Measurements from ENCODE around the gene DGCR8.

DGCR8 gene

GRCh38 chr22:20111689-20112622 is 31.9 kb downstream of the DGCR8 start:
- peaks cover 12 to 13% of the 10 kb centered on the region in 2 donors for H3K4me1 ChIP-seq (ENCODE audit: control insufficient read depth in 1 of 2, insufficient read depth in 2 of 2, low read length in 2 of 2)
- no peaks in the 10 kb centered on the region for H3K27me3 ChIP-seq (ENCODE audit: control insufficient read depth in 1 of 2, insufficient read depth in 2 of 2, low read length in 2 of 2)
- H3K4me3 ChIP-seq (ENCODE audit: low read depth in 1 of 2, low read length in 2 of 2) = no peak overlapping the region
- H3K9me3 ChIP-seq (ENCODE audit: control insufficient read depth in 1 of 2, low read length in 2 of 2) = no peaks in the 10 kb centered on the region
- H3K27ac ChIP-seq (ENCODE audit: low read depth, low read length) = no peak overlapping the region
- H3K9ac ChIP-seq (ENCODE audit: low read depth in 1 of 2, low read length in 2 of 2) = no peak overlapping the region
- H3K36me3 ChIP-seq (ENCODE audit: control insufficient read depth in 1 of 2, insufficient read depth in 2 of 2, low read length in 2 of 2) = peaks cover 29 to 84% of the 10 kb centered on the region in 2 donors

GRCh38 chr22:20112623-20113511 is 32.8 kb downstream of the DGCR8 start:
- H3K9me3 ChIP-seq (ENCODE audit: control insufficient read depth in 1 of 2, low read length in 2 of 2) = no peaks in the 10 kb centered on the region
- no peak overlapping the region for H3K9ac ChIP-seq (ENCODE audit: low read depth in 1 of 2, low read length in 2 of 2)
- no peaks in the 10 kb centered on the region for H3K27me3 ChIP-seq (ENCODE audit: control insufficient read depth in 1 of 2, insufficient read depth in 2 of 2, low read length in 2 of 2)
- no peak overlapping the region for H3K27ac ChIP-seq (ENCODE audit: low read depth, low read length)
- H3K4me1 ChIP-seq (ENCODE audit: control insufficient read depth in 1 of 2, insufficient read depth in 2 of 2, low read length in 2 of 2) = peaks cover 12 to 13% of the 10 kb centered on the region in 2 donors
- peaks cover 20 to 75% of the 10 kb centered on the region in 2 donors for H3K36me3 ChIP-seq (ENCODE audit: control insufficient read depth in 1 of 2, insufficient read depth in 2 of 2, low read length in 2 of 2)
- H3K4me3 ChIP-seq (ENCODE audit: low read depth in 1 of 2, low read length in 2 of 2) = no peak overlapping the region

- H3K9me3 ChIP-seq (ENCODE audit: control insufficient read depth in 1 of 2, low read length in 2 of 2) = no peaks in the 10 kb centered on the region
- no peak overlapping the region for H3K27ac ChIP-seq (ENCODE audit: low read depth, low read length)
- peaks cover 14 to 66% of the 10 kb centered on the region in 2 donors for H3K36me3 ChIP-seq (ENCODE audit: control insufficient read depth in 1 of 2, insufficient read depth in 2 of 2, low read length in 2 of 2)
- no peaks in the 10 kb centered on the region for H3K27me3 ChIP-seq (ENCODE audit: control insufficient read depth in 1 of 2, insufficient read depth in 2 of 2, low read length in 2 of 2)
- no peak overlapping the region for H3K9ac ChIP-seq (ENCODE audit: low read depth in 1 of 2, low read length in 2 of 2)
- H3K4me1 ChIP-seq (ENCODE audit: control insufficient read depth in 1 of 2, insufficient read depth in 2 of 2, low read length in 2 of 2) = peaks cover 16 to 22% of the 10 kb centered on the region in 2 donors
- H3K4me3 ChIP-seq (ENCODE audit: low read depth in 1 of 2, low read length in 2 of 2) = no peak overlapping the region
These were observed 33.7 kb downstream of the DGCR8 start for GRCh38 chr22:20113551-20114310.

GRCh38 chr22:20114506-20115475 is 34.8 kb downstream of the DGCR8 start:
- no peaks in the 10 kb centered on the region for H3K27me3 ChIP-seq (ENCODE audit: control insufficient read depth in 1 of 2, insufficient read depth in 2 of 2, low read length in 2 of 2)
- no peaks in the 10 kb centered on the region for H3K9me3 ChIP-seq (ENCODE audit: control insufficient read depth in 1 of 2, low read length in 2 of 2)
- H3K27ac ChIP-seq (ENCODE audit: low read depth, low read length) = no peak overlapping the region
- H3K9ac ChIP-seq (ENCODE audit: low read depth in 1 of 2, low read length in 2 of 2) = no peak overlapping the region
- no peak overlapping the region for H3K4me3 ChIP-seq (ENCODE audit: low read depth in 1 of 2, low read length in 2 of 2)
- H3K4me1 ChIP-seq (ENCODE audit: control insufficient read depth in 1 of 2, insufficient read depth in 2 of 2, low read length in 2 of 2) = peaks cover 21 to 28% of the 10 kb centered on the region in 2 donors
- H3K36me3 ChIP-seq (ENCODE audit: control insufficient read depth in 1 of 2, insufficient read depth in 2 of 2, low read length in 2 of 2) = peaks cover 11 to 63% of the 10 kb centered on the region in 2 donors

- peak within 1 kb of the TSS; percentile 75 for H3K27ac ChIP-seq (ENCODE audit: low read depth, low read length)
- no peaks in the 10 kb centered on the region for H3K27me3 ChIP-seq (ENCODE audit: control insufficient read depth in 1 of 2, insufficient read depth in 2 of 2, low read length in 2 of 2)
- peak within 1 kb of the TSS; percentile 77 to 85 for H3K9ac ChIP-seq (ENCODE audit: low read depth in 1 of 2, low read length in 2 of 2)
- H3K4me1 ChIP-seq (ENCODE audit: control insufficient read depth in 1 of 2, insufficient read depth in 2 of 2, low read length in 2 of 2) = peaks cover 21 to 28% of the 10 kb centered on the region in 2 donors
- no peaks in the 10 kb centered on the region for H3K9me3 ChIP-seq (ENCODE audit: control insufficient read depth in 1 of 2, low read length in 2 of 2)
- peaks cover 15 to 63% of the 10 kb centered on the region in 2 donors for H3K36me3 ChIP-seq (ENCODE audit: control insufficient read depth in 1 of 2, insufficient read depth in 2 of 2, low read length in 2 of 2)
- H3K4me3 ChIP-seq (ENCODE audit: low read depth in 1 of 2, low read length in 2 of 2) = peak within 1 kb of the TSS; percentile 88 to 89
These were observed 35.8 kb downstream of the DGCR8 start, which contains the start of gene RANBP1 for GRCh38 chr22:20115691-20116375. RANBP1 (plus strand) TSS chr22:20116104; CDS start chr22:20116185, 81 bp downstream.

GRCh38 chr22:20116376-20116950 is 36.4 kb downstream of the DGCR8 start:
- H3K9me3 ChIP-seq (ENCODE audit: control insufficient read depth in 1 of 2, low read length in 2 of 2) = no peaks in the 10 kb centered on the region
- no peaks in the 10 kb centered on the region for H3K27me3 ChIP-seq (ENCODE audit: control insufficient read depth in 1 of 2, insufficient read depth in 2 of 2, low read length in 2 of 2)
- peaks cover 15 to 62% of the 10 kb centered on the region in 2 donors for H3K36me3 ChIP-seq (ENCODE audit: control insufficient read depth in 1 of 2, insufficient read depth in 2 of 2, low read length in 2 of 2)
- peak overlapping the region; percentile 88 to 89 for H3K4me3 ChIP-seq (ENCODE audit: low read depth in 1 of 2, low read length in 2 of 2)
- H3K9ac ChIP-seq (ENCODE audit: low read depth in 1 of 2, low read length in 2 of 2) = peak overlapping the region; percentile 77 to 85
- H3K4me1 ChIP-seq (ENCODE audit: control insufficient read depth in 1 of 2, insufficient read depth in 2 of 2, low read length in 2 of 2) = peaks cover 21 to 28% of the 10 kb centered on the region in 2 donors
- H3K27ac ChIP-seq (ENCODE audit: low read depth, low read length) = peak overlapping the region; percentile 75

GRCh38 chr22:20116951-20117632 is 37.1 kb downstream of the DGCR8 start, which contains the start of gene TRMT2A:
TRMT2A (minus strand) TSS chr22:20117226; CDS start chr22:20116906, 320 bp downstream.
- Histone ChIP-seq H3K9ac (ENCODE audit: low read depth in 1 of 2, low read length in 2 of 2) (peak within 1 kb of the TSS; percentile 77 to 85), H3K27ac (ENCODE audit: low read depth, low read length) (peak within 1 kb of the TSS; percentile 75), H3K4me3 (ENCODE audit: low read depth in 1 of 2, low read length in 2 of 2) (peak within 1 kb of the TSS; percentile 88 to 89), H3K4me1 (ENCODE audit: control insufficient read depth in 1 of 2, insufficient read depth in 2 of 2, low read length in 2 of 2) (peaks cover 21 to 28% of the 10 kb centered on the region in 2 donors), H3K27me3 (ENCODE audit: control insufficient read depth in 1 of 2, insufficient read depth in 2 of 2, low read length in 2 of 2) (no peaks in the 10 kb centered on the region), H3K9me3 (ENCODE audit: control insufficient read depth in 1 of 2, low read length in 2 of 2) (no peaks in the 10 kb centered on the region), H3K36me3 (ENCODE audit: control insufficient read depth in 1 of 2, insufficient read depth in 2 of 2, low read length in 2 of 2) (peaks cover 17 to 65% of the 10 kb centered on the region in 2 donors)

All from duodenal mucosa (tissue), 2 donors.